Fibroblast of skin of scalp (primary cell): Measurements from ENCODE around the gene CACNA1H.
"Not testable (repeated sequence)": the region's sequence is repeated elsewhere in the genome, so short reads cannot be mapped to it uniquely, and the experiment has no call there.

Source experiments
- DNase-seq: peaks from one replicate; pipeline ENCODE4 v3.0.0-alpha.2; 2013

The CACNA1H gene

GRCh38 chr16:1213796-1214372 is 61.0 kb downstream of the CACNA1H start:
- no peak for DNase-seq

- no peak for DNase-seq
Measured at GRCh38 chr16:1214719-1215118, 61.8 kb downstream of the CACNA1H start.

GRCh38 chr16:1215574-1216295 is 62.8 kb downstream of the CACNA1H start:
- no peak for DNase-seq

GRCh38 chr16:1216296-1216619 is 63.4 kb downstream of the CACNA1H start:
- DNase-seq = no peak

- DNase-seq = no peak
Measured at GRCh38 chr16:1216681-1217400, 63.9 kb downstream of the CACNA1H start.

- no peak for DNase-seq
Measured at GRCh38 chr16:1217526-1217925, 64.6 kb downstream of the CACNA1H start.

- no peak for DNase-seq
Measured at GRCh38 chr16:1218061-1218929, 65.4 kb downstream of the CACNA1H start.

- no peak for DNase-seq
Measured at GRCh38 chr16:1218930-1219611, 66.2 kb downstream of the CACNA1H start.

- no peak for DNase-seq
Measured at GRCh38 chr16:1220098-1220728, 67.3 kb downstream of the CACNA1H start.

- DNase-seq = no peak
Measured at GRCh38 chr16:1220841-1221627, 68.1 kb downstream of the CACNA1H start.

- DNase-seq = no peak
Measured at GRCh38 chr16:1221628-1222552, 69.0 kb downstream of the CACNA1H start.

- DNase-seq = no peak
Measured at GRCh38 chr16:1222553-1223354, 69.8 kb downstream of the CACNA1H start.

- DNase-seq = no peak
Measured at GRCh38 chr16:1223355-1224214, 70.7 kb downstream of the CACNA1H start.

GRCh38 chr16:1224558-1224957 is 71.7 kb downstream of the CACNA1H start:
- no peak for DNase-seq

- DNase-seq = no peak
Measured at GRCh38 chr16:1225051-1225451, 72.1 kb downstream of the CACNA1H start, which contains the start of gene TPSG1. TPSG1 (minus strand) TSS chr16:1225268; CDS start chr16:1225252, 16 bp downstream.

GRCh38 chr16:1225728-1226311 is 72.9 kb downstream of the CACNA1H start:
- not testable (repeated sequence) for DNase-seq

GRCh38 chr16:1226692-1227091 is 73.8 kb downstream of the CACNA1H start:
- DNase-seq = not testable (repeated sequence)
